H1 (cell line): ENCODE data around the gene UPB1. TPM values are rescaled to one million over a fixed set of nuclear protein-coding genes. Genes with fewer than 3 reads are reported as not detected.

ENCODE experiments used
- CTCF ChIA-PET: fragments of 300-600 bp; sonication (Branson Sonifier 250); formaldehyde crosslinking; loops from one replicate; lab custom pipeline; 2021; ENCODE audit not compliant: partially characterized antibody; lab: Charles Lee
- POLR2A ChIA-PET: fragments of 300-600 bp; sonication (Branson Sonifier 250); formaldehyde crosslinking; loops from one replicate; lab custom pipeline; 2021; ENCODE audit warnings: inconsistent platforms; ENCODE audit not compliant: partially characterized antibody; lab: Charles Lee
- DNase-seq, 2 experiments: peaks; one replicate each; pipeline versions ENCODE4 v3.0.0 to v3.0.0-alpha.2; 2010 to 2022; ENCODE audit warnings: low spot score in 2 of 2, low read depth in 1 of 2, mixed read lengths in 1 of 2
- FAIRE-seq: peaks from 2 replicates; lab custom pipeline; 2011; peaks lifted over from hg19 to GRCh38; lab: Jason Lieb, UNC
- H2AFZ ChIP-seq: 2 replicates; pipeline ENCODE4 v1.8.1; 2012; ENCODE audit warnings: low read length, inconsistent platforms
- H2AK5ac ChIP-seq: 2 replicates; pipeline ENCODE4 v1.6.1; 2013; ENCODE audit warnings: low read depth, low read length
- H2BK120ac ChIP-seq: replicated peaks from 2 replicates; pipeline ENCODE3; 2013; ENCODE audit warnings: low read depth, low read length, inconsistent platforms
- H2BK12ac ChIP-seq: 2 replicates; pipeline ENCODE4 v1.6.1; 2013; ENCODE audit warnings: low read depth, low read length
- H2BK15ac ChIP-seq: 2 replicates; pipeline ENCODE4 v1.6.1; 2013; ENCODE audit warnings: low read length
- H2BK20ac ChIP-seq: 2 replicates; pipeline ENCODE4 v1.6.1; 2013; ENCODE audit warnings: low read length
- H2BK5ac ChIP-seq: 2 replicates; pipeline ENCODE4 v1.6.1; 2013; ENCODE audit warnings: low read depth, low read length
- H3K14ac ChIP-seq: 2 replicates; pipeline ENCODE4 v1.6.1; 2013; ENCODE audit warnings: inconsistent platforms; ENCODE audit not compliant: insufficient read length
- H3K18ac ChIP-seq: 2 replicates; pipeline ENCODE4 v1.6.1; 2013; ENCODE audit warnings: low read length; ENCODE audit errors: extremely low read depth
- H3K23ac ChIP-seq: 2 replicates; pipeline ENCODE4 v1.6.1; 2013; ENCODE audit warnings: inconsistent platforms; ENCODE audit not compliant: insufficient read length
- H3K23me2 ChIP-seq: 2 replicates; pipeline ENCODE4 v1.6.1; 2013; ENCODE audit warnings: low read depth, low read length
- H3K27ac ChIP-seq: 2 replicates; pipeline ENCODE4 v1.6.1; 2011; ENCODE audit warnings: low read depth, low read length, inconsistent platforms
- H3K27me3 ChIP-seq, 4 experiments: replicated peaks in 1 of 4; 1 replicate in 1 of 4; 2 replicates in 3 of 4; pipeline versions ENCODE4 v1.6.1 to v1.8.1; 2011 to 2013; ENCODE audit warnings: low read length in 3 of 4, mild to moderate bottlenecking in 3 of 4, inconsistent platforms in 2 of 4, mixed read lengths in 2 of 4, moderate library complexity in 1 of 4; ENCODE audit not compliant: control insufficient read depth in 3 of 4, insufficient read depth in 3 of 4; ENCODE audit errors: extremely low read depth in 1 of 4
- H3K36me3 ChIP-seq, 4 experiments: 2 replicates each; pipeline versions ENCODE4 v1.6.1 to v1.8.1; 2011 to 2013; ENCODE audit warnings: mild to moderate bottlenecking in 4 of 4, low read length in 3 of 4, moderate library complexity in 2 of 4, control low read depth in 1 of 4, inconsistent platforms in 1 of 4; ENCODE audit not compliant: insufficient read depth in 4 of 4, control insufficient read depth in 2 of 4
- H3K4ac ChIP-seq: replicated peaks from 2 replicates; pipeline ENCODE3; 2013; ENCODE audit warnings: low read length, low read depth, mixed read lengths, inconsistent platforms; ENCODE audit not compliant: insufficient read length
- H3K4me1 ChIP-seq, 4 experiments: replicated peaks in 1 of 4; 1 replicate in 1 of 4; 2 replicates in 3 of 4; pipeline versions ENCODE4 v1.6.1 to v1.8.1; 2011 to 2013; ENCODE audit warnings: low read length in 3 of 4, inconsistent platforms in 2 of 4, mixed read lengths in 1 of 4; ENCODE audit not compliant: insufficient read depth in 4 of 4, control insufficient read depth in 3 of 4
- H3K4me2 ChIP-seq, 2 experiments: 2 replicates each; pipeline versions ENCODE4 v1.6.1 to v1.8.1; 2011 to 2013; ENCODE audit warnings: low read depth in 2 of 2, low read length in 2 of 2, control low read depth in 1 of 2, inconsistent platforms in 1 of 2, mild to moderate bottlenecking in 1 of 2; ENCODE audit not compliant: insufficient read depth in 1 of 2
- H3K4me3 ChIP-seq, 4 experiments: fragments of 200-600, 300-600 bp in 1 of 4; sonication (generic), shearing (Covaris generic), sonication (Bioruptor Twin) in 1 of 4; 2 replicates each; pipeline versions ENCODE4 v1.5.1 to v1.8.1; 2011 to 2016; ENCODE audit warnings: low read length in 4 of 4, low read depth in 3 of 4, control low read depth in 2 of 4, inconsistent platforms in 2 of 4, mild to moderate bottlenecking in 2 of 4, mixed read lengths in 1 of 4, moderate library complexity in 1 of 4; ENCODE audit not compliant: insufficient read depth in 2 of 4; ENCODE audit errors: extremely low read depth in 1 of 4
- H3K56ac ChIP-seq: replicated peaks from 2 replicates; pipeline ENCODE3; 2013; ENCODE audit warnings: low read depth, mild to moderate bottlenecking, mixed read lengths, low read length, inconsistent platforms; ENCODE audit not compliant: insufficient read length
- H3K79me1 ChIP-seq: 2 replicates; pipeline ENCODE4 v1.6.1; 2013; ENCODE audit warnings: low read depth, low read length, control low read depth
- H3K79me2 ChIP-seq, 2 experiments: 2 replicates each; pipeline versions ENCODE4 v1.6.1 to v1.8.1; 2012 to 2013; ENCODE audit warnings: low read length in 2 of 2, mild to moderate bottlenecking in 2 of 2, inconsistent platforms in 1 of 2; ENCODE audit not compliant: insufficient read depth in 2 of 2, control insufficient read depth in 1 of 2
- H3K9ac ChIP-seq, 4 experiments: replicated peaks in 1 of 4; 1 replicate in 1 of 4; 2 replicates in 3 of 4; pipeline versions ENCODE4 v1.6.1 to v1.8.1; 2011 to 2013; ENCODE audit warnings: low read depth in 3 of 4, low read length in 3 of 4, control low read depth in 2 of 4, mild to moderate bottlenecking in 2 of 4, moderate library complexity in 2 of 4, inconsistent platforms in 1 of 4; ENCODE audit errors: extremely low read depth in 1 of 4
- H3K9me3 ChIP-seq, 2 experiments: 2 replicates each; pipeline versions ENCODE4 v1.6.1 to v1.8.1; 2012 to 2013; ENCODE audit warnings: mild to moderate bottlenecking in 2 of 2, moderate library complexity in 2 of 2, control low read depth in 1 of 2, inconsistent platforms in 1 of 2, low read depth in 1 of 2, low read length in 1 of 2, mixed read lengths in 1 of 2; ENCODE audit not compliant: insufficient read depth in 2 of 2
- H4K20me1 ChIP-seq, 2 experiments: replicated peaks in 1 of 2; 2 replicates each; pipeline versions ENCODE3 to v1.8.1; 2011 to 2013; ENCODE audit warnings: inconsistent platforms in 2 of 2, low read length in 2 of 2, mild to moderate bottlenecking in 1 of 2; ENCODE audit not compliant: insufficient read depth in 2 of 2, control insufficient read depth in 1 of 2
- H4K5ac ChIP-seq: 2 replicates; pipeline ENCODE4 v1.6.1; 2013; ENCODE audit warnings: low read length, low read depth, mixed read lengths, inconsistent platforms; ENCODE audit not compliant: insufficient read length
- H4K8ac ChIP-seq: 2 replicates; pipeline ENCODE4 v1.8.0; 2013; ENCODE audit warnings: mild to moderate bottlenecking, moderate library complexity, low read length, inconsistent platforms; ENCODE audit not compliant: insufficient read depth; ENCODE audit errors: extremely low read depth
- H4K91ac ChIP-seq: replicated peaks from 2 replicates; pipeline ENCODE3; 2013; ENCODE audit warnings: low read length, mixed read lengths, inconsistent platforms; ENCODE audit not compliant: insufficient read length
- BCL11A ChIP-seq, 2 experiments: IDR thresholded peaks; one replicate each; pipeline ENCODE4 v1.6.1; 2011; ENCODE audit warnings: low read depth in 2 of 2, low read length in 2 of 2, mild to moderate bottlenecking in 2 of 2
- CBX5 ChIP-seq: fragments of 300-800, 300-1000 bp; sonication (generic); IDR thresholded peaks from 2 replicates; pipeline ENCODE4 v1.7.1; 2016; ENCODE audit warnings: antibody characterized with exemption, low read length, low read depth
- EGR1 ChIP-seq: IDR thresholded peaks from 2 replicates; pipeline ENCODE4 v1.6.1; 2011; ENCODE audit warnings: low read depth, low read length, borderline replicate concordance
- JUND ChIP-seq: IDR thresholded peaks from 2 replicates; pipeline ENCODE4 v1.6.1; 2011; ENCODE audit warnings: mild to moderate bottlenecking, improper control_type of control experiment, low read length
- KDM4A ChIP-seq: IDR thresholded peaks from one replicate; pipeline ENCODE4 v1.7.1; 2012; ENCODE audit warnings: low read depth, mild to moderate bottlenecking, moderate library complexity, low read length, inconsistent platforms; ENCODE audit not compliant: severe bottlenecking
- KDM5A ChIP-seq: fragments of 200-600 bp; IDR thresholded peaks from 2 replicates; pipeline ENCODE4 v1.7.1; 2012; ENCODE audit warnings: mild to moderate bottlenecking, low read length, inconsistent platforms, mixed read lengths
- RAD21 ChIP-seq, 2 experiments: IDR thresholded peaks in 1 of 2; conservative IDR thresholded peaks in 1 of 2; 2 replicates each; pipeline ENCODE4 v1.6.1; 2011; ENCODE audit warnings: low read depth in 2 of 2, low read length in 2 of 2, improper control_type of control experiment in 1 of 2, inconsistent platforms in 1 of 2, mild to moderate bottlenecking in 1 of 2, moderate library complexity in 1 of 2
- SP4 ChIP-seq: IDR thresholded peaks from 2 replicates; pipeline ENCODE4 v1.6.1; 2012; ENCODE audit warnings: low read length, inconsistent platforms
- TAF1 ChIP-seq: IDR thresholded peaks from 2 replicates; pipeline ENCODE4 v1.6.1; 2011; ENCODE audit warnings: mild to moderate bottlenecking, low read depth, low read length
- TCF12 ChIP-seq: IDR thresholded peaks from 2 replicates; pipeline ENCODE4 v1.6.1; 2011; ENCODE audit warnings: low read depth, mild to moderate bottlenecking, low read length
- WGBS, 2 experiments: shearing (Covaris generic) in 1 of 2; methylation state at CpG; one replicate each; pipeline versions ENCODE4 v1.1.6 to v1.1.7; 2013 to 2015; ENCODE audit warnings: low lambda C conversion rate in 2 of 2, mixed read lengths in 2 of 2, inconsistent platforms in 1 of 2, low coverage in 1 of 2, missing lambda C conversion rate in 1 of 2; ENCODE audit not compliant: insufficient replicate concordance in 2 of 2, insufficient coverage in 1 of 2, insufficient read length in 1 of 2; ENCODE audit errors: extremely low coverage in 1 of 2, missing lambda C conversion rate in 1 of 2; 5-methylcytosine and 5-hydroxymethylcytosine counted together
- polyA plus RNA-seq, 7 experiments: library from polyadenylated mRNA; depleted of rRNA in 3 of 7; stranded (reverse) in 5 of 7; unstranded in 2 of 7; fragments of >200 nt in 5 of 7; fragments of 200-250 nt in 2 of 7; gene quantifications; 1 replicate in 5 of 7; 2 replicates in 1 of 7; 4 replicates in 1 of 7; pipeline versions ENCODE4 v1.2.1 to v1.2.3, GENCODE V29; 2011 to 2013; ENCODE audit warnings: missing spikeins in 2 of 7, mixed read lengths in 2 of 7
- total RNA-seq: library from RNA; stranded (reverse); fragmentation: NEBNext Ultra II Directional; extraction: Animal tissue kit (Norgen Biotek cat#: 25700); gene quantifications from 2 replicates; pipeline ENCODE4 v1.2.1, GENCODE V29; 2021
- TF ChIP-seq, protein P1 (sequence below): IDR thresholded peaks from 2 replicates; pipeline ENCODE4 v1.6.1; 2011; ENCODE audit warnings: low read length, improper control_type of control experiment
- TF ChIP-seq, protein P2 (sequence below): IDR thresholded peaks from 2 replicates; pipeline ENCODE4 v1.6.1; 2012; ENCODE audit warnings: inconsistent platforms

Gene UPB1
- total and polyA plus RNA-seq, 2 of the 8 experiments (the other 6 are each of a cell fraction or from before 2014, with no cell fraction given): 0.09 TPM; not detected in 1

DNA sequence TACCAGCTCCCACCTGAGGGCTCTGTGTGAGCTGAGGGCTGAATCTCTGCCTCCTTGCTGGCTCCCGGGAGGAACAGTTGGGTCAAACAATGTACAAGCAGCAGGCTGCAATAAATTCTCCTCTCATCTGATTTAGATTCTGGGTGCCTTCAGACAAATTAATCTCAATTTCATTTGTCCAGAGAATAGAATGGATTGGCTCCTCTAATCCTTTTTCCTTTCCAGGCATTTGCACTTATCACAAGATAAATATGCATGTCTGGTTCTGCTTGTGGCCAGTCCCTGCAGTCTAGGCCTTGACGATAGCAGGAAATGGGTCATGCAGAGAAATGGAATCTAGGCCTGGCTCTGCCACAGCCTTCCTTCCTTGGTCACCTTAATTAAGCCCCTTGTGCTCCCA is 28.7 kb downstream of the UPB1 start:
- no peak overlapping the region for H3K14ac ChIP-seq
- H3K27me3 ChIP-seq: no peaks in the 10 kb centered on the region
- no peak overlapping the region for H3K4me2 ChIP-seq
- no peaks in the 10 kb centered on the region for H4K20me1 ChIP-seq
- no peak overlapping the region for H2BK15ac ChIP-seq
- no peaks in the 10 kb centered on the region for H3K79me1 ChIP-seq
- no peak overlapping the region for H2BK120ac ChIP-seq
- H3K18ac ChIP-seq: no peak overlapping the region
- H3K36me3 ChIP-seq: no peaks in the 10 kb centered on the region
- no peak overlapping the region for H4K91ac ChIP-seq
- H3K9ac ChIP-seq: no peak overlapping the region
- H3K23me2 ChIP-seq: no peaks in the 10 kb centered on the region
- no peak overlapping the region for H2AFZ ChIP-seq
- H3K9me3 ChIP-seq: no peaks in the 10 kb centered on the region
- no peaks in the 10 kb centered on the region for H3K79me2 ChIP-seq
- no peak overlapping the region for H2BK20ac ChIP-seq
- 93% methylated on average over 2 of the region's 2 CpGs; no CpG with 5 or more reads in 1 of the 2 experiments for WGBS, 2 experiments
- H2AK5ac ChIP-seq: no peak overlapping the region
- no peak overlapping the region for H3K27ac ChIP-seq
- H4K8ac ChIP-seq: no peak overlapping the region
- H3K4me1 ChIP-seq: peaks cover 0 to 3% (median 0%) of the 10 kb centered on the region in 4 experiments; a peak in 3 of 7 replicates
- no peak overlapping the region for H3K23ac ChIP-seq
- no peak overlapping the region for H2BK5ac ChIP-seq
- no peak overlapping the region for H2BK12ac ChIP-seq
- no peak for FAIRE-seq
- DNase-seq: no peak
- H3K4ac ChIP-seq: no peak overlapping the region
- TF ChIP-seq JUND (no peak), RAD21 (IDR thresholded peaks at IDR 0.05 in 1 of 2, conservative IDR thresholded peaks at IDR 0.05 in 1 of 2; ENCODE audit: low read depth in 2 of 2, low read length in 2 of 2) (no peak), CBX5 (no peak), KDM4A (no peak), TCF12 (no peak), TAF1 (no peak), BCL11A (IDR thresholded peaks at IDR 0.05; ENCODE audit: low read depth in 2 of 2, low read length in 2 of 2) (no peak), KDM5A (no peak), SP4 (no peak), EGR1 (no peak)
- TF ChIP-seq, protein P1, sequence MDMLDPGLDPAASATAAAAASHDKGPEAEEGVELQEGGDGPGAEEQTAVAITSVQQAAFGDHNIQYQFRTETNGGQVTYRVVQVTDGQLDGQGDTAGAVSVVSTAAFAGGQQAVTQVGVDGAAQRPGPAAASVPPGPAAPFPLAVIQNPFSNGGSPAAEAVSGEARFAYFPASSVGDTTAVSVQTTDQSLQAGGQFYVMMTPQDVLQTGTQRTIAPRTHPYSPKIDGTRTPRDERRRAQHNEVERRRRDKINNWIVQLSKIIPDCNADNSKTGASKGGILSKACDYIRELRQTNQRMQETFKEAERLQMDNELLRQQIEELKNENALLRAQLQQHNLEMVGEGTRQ: no peak
- TF ChIP-seq, protein P2, sequence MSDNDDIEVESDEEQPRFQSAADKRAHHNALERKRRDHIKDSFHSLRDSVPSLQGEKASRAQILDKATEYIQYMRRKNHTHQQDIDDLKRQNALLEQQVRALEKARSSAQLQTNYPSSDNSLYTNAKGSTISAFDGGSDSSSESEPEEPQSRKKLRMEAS: no peak
- H3K4me3 ChIP-seq: no peak overlapping the region
- H4K5ac ChIP-seq: no peak overlapping the region
- ChIA-PET CTCF (interaction anchor here (0.6 to 6.4 kb wide), 13 partner anchors 10 to 334 kb away, joined by 3 to 70 read pairs (median 4); partner anchors contain the start of gene ADORA2A), POLR2A (interaction anchor here (1.3 kb wide), 1 partner anchor 109 kb away, joined by 3 read pairs; no protein-coding TSS in a partner anchor)
- no peak overlapping the region for H3K56ac ChIP-seq
